Dedifferentiated amniotic fluid mesenchymal stem cell (primary cell): ENCODE data around the gene MICALL2.
A peak's percentile ranks its signal among the peaks of the same experiment; 100 is the strongest.

Source experiments
- DNase-seq: peaks from one replicate; pipeline ENCODE4 v3.0.0-alpha.2; 2016; ENCODE audit errors: extremely low spot score

The MICALL2 gene

GRCh38 chr7:1468203-1468602 lies 8.9 kb upstream of the MICALL2 start:
- no peak for DNase-seq

GRCh38 chr7:1466524-1467271 lies 7.4 kb upstream of the MICALL2 start:
- DNase-seq = peak; percentile 63

GRCh38 chr7:1464694-1465093 lies 5.4 kb upstream of the MICALL2 start:
- DNase-seq = no peak

- DNase-seq = no peak
Observed at GRCh38 chr7:1463676-1464223, 4.5 kb upstream of the MICALL2 start.

- DNase-seq = no peak
Observed at GRCh38 chr7:1461646-1462375, 2.5 kb upstream of the MICALL2 start.

- no peak for DNase-seq
Observed at GRCh38 chr7:1460821-1461645, 1.8 kb upstream of the MICALL2 start.

- DNase-seq = no peak
Observed at GRCh38 chr7:1459920-1460820, 900 bp upstream of the MICALL2 start.

GRCh38 chr7:1459512-1459892 lies 232 bp upstream of the MICALL2 start:
- DNase-seq = peak; percentile 99

- DNase-seq = no peak
Observed at GRCh38 chr7:1457949-1458682, 1.2 kb downstream of the MICALL2 start.

- DNase-seq = no peak
Observed at GRCh38 chr7:1457059-1457948, 2.0 kb downstream of the MICALL2 start.

GRCh38 chr7:1455955-1456354 lies 3.3 kb downstream of the MICALL2 start:
- no peak for DNase-seq

GRCh38 chr7:1455241-1455939 lies 3.9 kb downstream of the MICALL2 start:
- DNase-seq = no peak

GRCh38 chr7:1454542-1454941 lies 4.7 kb downstream of the MICALL2 start:
- DNase-seq = no peak

GRCh38 chr7:1452205-1452604 lies 7.1 kb downstream of the MICALL2 start:
- no peak for DNase-seq

GRCh38 chr7:1450987-1451386 lies 8.3 kb downstream of the MICALL2 start:
- no peak for DNase-seq

GRCh38 chr7:1450431-1450830 lies 8.8 kb downstream of the MICALL2 start:
- no peak for DNase-seq

GRCh38 chr7:1449951-1450350 lies 9.3 kb downstream of the MICALL2 start:
- DNase-seq = no peak

- no peak for DNase-seq
Observed at GRCh38 chr7:1449501-1449900, 9.8 kb downstream of the MICALL2 start.

GRCh38 chr7:1448958-1449357 lies 10.3 kb downstream of the MICALL2 start:
- DNase-seq = no peak
